K562 (cell line): ENCODE results near the gene UBN2. TPM values are rescaled to one million over a fixed set of nuclear protein-coding genes. Genes with fewer than 3 reads are reported as not detected.

Experiments used
- ATAC-seq: fragments of 200-7000 bp; cut with Tn5 transposase; 3 replicates; pipeline ENCODE4 v1.9.1; 2020; ENCODE audit warnings: moderate library complexity
- BruUV-seq: library from RNA; stranded (reverse); fragments of 400-500 nt; replicated peaks from 2 replicates; lab custom pipeline; 2021; lab: Mats Ljungman, UMichigan
- CTCF ChIA-PET: fragments of 300-600 bp; formaldehyde crosslinking; extraction: SDS; loops from one replicate; lab custom pipeline; 2021; ENCODE audit warnings: low intra/inter-chr PET ratio; lab: Yijun Ruan, JAX
- POLR2A ChIA-PET: fragments of 300-600, 350-650 bp; sonication (Branson Sonifier 250); formaldehyde crosslinking; extraction: SDS; loops from one replicate; lab custom pipeline; 2021; ENCODE audit warnings: antibody characterized with exemption, inconsistent platforms; lab: Yijun Ruan, JAX
- DNase-seq, 4 experiments: peaks; one replicate each; pipeline versions ENCODE4 v3.0.0 to v3.0.0-alpha.2; 2011 to 2018; ENCODE audit warnings: low spot score in 3 of 4, mixed read lengths in 3 of 4; ENCODE audit errors: extremely low read depth in 1 of 4
- FAIRE-seq: peaks from 2 replicates; lab custom pipeline; 2011; peaks lifted over from hg19 to GRCh38; lab: Jason Lieb, UNC
- H2AFZ ChIP-seq: 2 replicates; pipeline ENCODE4 v1.6.0; 2011; ENCODE audit warnings: low read depth, low read length, control low read depth, inconsistent platforms
- H3K27ac ChIP-seq: fragments of 200-600 bp; 3 replicates; pipeline ENCODE4 v1.8.0; 2011; ENCODE audit warnings: low read depth, mild to moderate bottlenecking, control low read depth, inconsistent platforms, low read length, moderate library complexity, mixed read lengths; ENCODE audit errors: extremely low read depth
- H3K27me3 ChIP-seq, 2 experiments: fragments of 300-600 bp in 1 of 2; 2 replicates in 1 of 2; 3 replicates in 1 of 2; pipeline versions ENCODE4 v1.6.0 to v1.8.0; 2011; ENCODE audit warnings: inconsistent platforms in 2 of 2, low read length in 2 of 2, mild to moderate bottlenecking in 1 of 2, mixed read lengths in 1 of 2, moderate library complexity in 1 of 2; ENCODE audit not compliant: control insufficient read depth in 2 of 2, insufficient read depth in 2 of 2
- H3K36me3 ChIP-seq: fragments of 300-600 bp; 3 replicates; pipeline ENCODE4 v1.8.0; 2011; ENCODE audit warnings: mild to moderate bottlenecking, low read length, inconsistent platforms; ENCODE audit not compliant: control insufficient read depth, insufficient read depth
- H3K4me1 ChIP-seq, 2 experiments: fragments of 200-600 bp in 1 of 2; replicated peaks in 1 of 2; 2 replicates in 1 of 2; 3 replicates in 1 of 2; pipeline versions ENCODE4 v1.5.1 to v1.8.0; 2011; ENCODE audit warnings: inconsistent platforms in 2 of 2, low read length in 2 of 2, mild to moderate bottlenecking in 1 of 2, mixed read lengths in 1 of 2, moderate library complexity in 1 of 2; ENCODE audit not compliant: control insufficient read depth in 2 of 2, insufficient read depth in 2 of 2
- H3K4me2 ChIP-seq: 2 replicates; pipeline ENCODE4 v1.6.1; 2011; ENCODE audit warnings: low read length, control low read depth, inconsistent platforms, mixed read lengths; ENCODE audit not compliant: insufficient read depth
- H3K4me3 ChIP-seq: fragments of 200-600 bp; sonication (generic), shearing (Covaris generic); 2 replicates; pipeline ENCODE4 v1.5.1; 2016; ENCODE audit warnings: control low read depth, inconsistent platforms
- H3K79me2 ChIP-seq: fragments of 200-600 bp; 3 replicates; pipeline ENCODE4 v1.8.0; 2011; ENCODE audit warnings: low read length, inconsistent platforms; ENCODE audit not compliant: control insufficient read depth, insufficient read depth
- H3K9ac ChIP-seq, 2 experiments: 2 replicates each; pipeline versions ENCODE4 v1.6.0 to v1.6.1; 2011; ENCODE audit warnings: low read depth in 2 of 2, low read length in 2 of 2, control low read depth in 1 of 2, inconsistent platforms in 1 of 2, mild to moderate bottlenecking in 1 of 2, mixed read lengths in 1 of 2; ENCODE audit not compliant: insufficient read depth in 1 of 2
- H3K9me1 ChIP-seq: one replicate; pipeline ENCODE4 v1.6.0; 2011; ENCODE audit warnings: inconsistent platforms, mild to moderate bottlenecking, low read length, moderate library complexity; ENCODE audit not compliant: control insufficient read depth, insufficient read depth
- H3K9me3 ChIP-seq: replicated peaks from 2 replicates; pipeline ENCODE4 v1.5.1; 2011; ENCODE audit warnings: low read depth, low read length, inconsistent platforms; ENCODE audit not compliant: control insufficient read depth, insufficient read depth
- H4K20me1 ChIP-seq: replicated peaks from 2 replicates; pipeline ENCODE4 v1.6.1; 2011; ENCODE audit warnings: low read length, inconsistent platforms, mixed read lengths; ENCODE audit not compliant: control insufficient read depth, insufficient read depth
- BCLAF1 ChIP-seq, 2 experiments: fragments of 450-650 bp in 1 of 2; IDR thresholded peaks; 2 replicates each; pipeline ENCODE4 v1.6.1; 2011 to 2017; ENCODE audit warnings: low read depth in 2 of 2, antibody characterized with exemption in 1 of 2, borderline replicate concordance in 1 of 2, low read length in 1 of 2, mild to moderate bottlenecking in 1 of 2, mixed read lengths in 1 of 2; ENCODE audit not compliant: control insufficient read depth in 1 of 2
- CEBPG ChIP-seq, 3 experiments: fragments of 200-800 bp in 1 of 3; sonication (Bioruptor generic) in 1 of 3; sonication (generic) in 1 of 3; formaldehyde crosslinking in 1 of 3; IDR thresholded peaks in 2 of 3; conservative IDR thresholded peaks in 1 of 3; 2 replicates each; pipeline versions ENCODE4 v1.6.1 to v1.8.0; 2016 to 2022; ENCODE audit warnings: missing compliant biosample characterization in 2 of 3, missing genetic modification characterization in 2 of 3, mild to moderate bottlenecking in 1 of 3, missing genetic modification reagents in 1 of 3
- FOS ChIP-seq: IDR thresholded peaks from 3 replicates; pipeline ENCODE4 v1.6.1; 2011; ENCODE audit not compliant: insufficient read length; ENCODE audit errors: extremely low read depth
- KAT8 ChIP-seq: fragments of 450-650 bp; IDR thresholded peaks from 2 replicates; pipeline ENCODE4 v1.6.1; 2016; ENCODE audit warnings: low read depth, mild to moderate bottlenecking
- MNT ChIP-seq, 2 experiments: fragments of 450-650 bp; conservative IDR thresholded peaks; 2 replicates each; pipeline ENCODE4 v1.6.1; 2017; ENCODE audit warnings: mild to moderate bottlenecking in 2 of 2, moderate library complexity in 2 of 2
- PHF21A ChIP-seq: fragments of 450-650 bp; IDR thresholded peaks from 2 replicates; pipeline ENCODE4 v1.6.1; 2017; ENCODE audit warnings: low read depth, borderline replicate concordance
- TEAD4 ChIP-seq, 2 experiments: sonication (generic) in 1 of 2; formaldehyde crosslinking in 1 of 2; IDR thresholded peaks; 2 replicates each; pipeline versions ENCODE4 v1.6.1 to v1.8.0; 2012 to 2022; ENCODE audit warnings: borderline replicate concordance in 1 of 2, inconsistent platforms in 1 of 2, low read length in 1 of 2, mild to moderate bottlenecking in 1 of 2, missing genetic modification reagents in 1 of 2
- TSHZ1 ChIP-seq: fragments of 250-450 bp; sonication (Bioruptor Pico); IDR thresholded peaks from 2 replicates; pipeline ENCODE4 v1.4.0; 2020; ENCODE audit warnings: mild to moderate bottlenecking, moderate library complexity
- U2AF2 ChIP-seq: fragments of 200-400 bp; formaldehyde crosslinking; optimal IDR thresholded peaks from 2 replicates; pipeline ENCODE3; 2017; ENCODE audit warnings: low read depth, mild to moderate bottlenecking, low read length
- ZNF212 ChIP-seq: fragments of 450-650 bp; formaldehyde crosslinking; IDR thresholded peaks from 2 replicates; pipeline ENCODE4 v1.4.0; 2020; ENCODE audit warnings: mild to moderate bottlenecking
- ZNF766 ChIP-seq: fragments of 200-800 bp; sonication (Bioruptor generic); conservative IDR thresholded peaks from 2 replicates; pipeline ENCODE4 v1.6.1; 2016; ENCODE audit warnings: missing genetic modification characterization, missing compliant biosample characterization
- WGBS: fragments of 100-300 bp; shearing (Covaris generic); methylation state at CpG from one replicate; pipeline ENCODE4 v1.1.6; 2016; ENCODE audit warnings: low coverage, mixed read lengths; ENCODE audit not compliant: insufficient coverage; ENCODE audit errors: missing lambda C conversion rate; 5-methylcytosine and 5-hydroxymethylcytosine counted together
- in situ Hi-C: fragments of 300-500 bp; cut with MboI; formaldehyde crosslinking; loops from 4 replicates; pipeline ENCODE4 v1.15.0; 2018; ENCODE audit warnings: inconsistent platforms, mixed read lengths
- intact Hi-C: fragments of 100-400 bp; cut with micrococcal nuclease; formaldehyde crosslinking; loops from 2 replicates; pipeline ENCODE4 v1.14.2; 2022
- polyA plus RNA-seq, 8 experiments: library from polyadenylated mRNA; depleted of rRNA in 4 of 8; stranded (reverse) in 5 of 8; unstranded in 3 of 8; fragments of >200 nt; fragmentation: Nextera tagmentation in 2 of 8; fragmentation: Illumina TruSeq in 1 of 8; extraction: Ambion mirVana in 2 of 8; extraction: Trizol in 1 of 8; gene quantifications; 2 replicates each; pipeline versions ENCODE4 v1.2.1 to v1.2.3, GENCODE V29; 2011 to 2014; ENCODE audit warnings: inconsistent platforms in 1 of 8, missing spikeins in 1 of 8
- total RNA-seq, 7 experiments: library from RNA; depleted of rRNA in 6 of 7; stranded (reverse); fragments of >200 nt in 6 of 7; fragmentation: Illumina TruSeq in 2 of 7; extraction: Trizol in 2 of 7; gene quantifications; 2 replicates each; pipeline versions ENCODE4 v1.2.1 to v1.2.3, GENCODE V29; 2011 to 2021; ENCODE audit warnings: low replicate concordance in 1 of 7

The UBN2 gene
- total and polyA plus RNA-seq, 9 of the 15 experiments (the other 6 are each of a cell fraction or from before 2014, with no cell fraction given) = 1.2 to 19.5 (median 9.9) TPM

- intact Hi-C loops (loop anchor here (2.0 to 10.0 kb wide), 5 partner anchors 86 to 324 kb away; partner anchors contain the start of gene ZC3HAV1), in situ Hi-C loops (no loop called here)
- peak overlapping the region; percentile 99 for H3K27ac ChIP-seq
- CTCF ChIA-PET = no interaction called here
- peaks cover 12% of the 10 kb centered on the region for H3K9me3 ChIP-seq
- ATAC-seq = 0 out of 3 replicates have a peak, but pooled peaks have one; percentile 2
- H3K4me2 ChIP-seq = peak overlapping the region; percentile 96
- 0% methylated on average over 9 of the region's 9 CpGs for WGBS
- no peaks in the 10 kb centered on the region for H4K20me1 ChIP-seq
- TSS peak; percentile 78 for BruUV-seq
- H2AFZ ChIP-seq = peak overlapping the region; percentile 98
- no peaks in the 10 kb centered on the region for H3K9me1 ChIP-seq
- no peaks in the 10 kb centered on the region for H3K27me3 ChIP-seq
- peak overlapping the region; percentile 100 for H3K9ac ChIP-seq
- POLR2A ChIA-PET = interaction anchor here (1.5 to 2.6 kb wide), 2 partner anchors 10 to 18 kb away, joined by 5 to 16 read pairs; partner anchors contain the start of gene LUC7L2
- H3K36me3 ChIP-seq = peaks cover 23% of the 10 kb centered on the region; the same call in 2 of the 3 replicates
- no peak for DNase-seq
- H3K79me2 ChIP-seq = peaks cover 28% of the 10 kb centered on the region
- peak overlapping the region; percentile 81 for H3K4me3 ChIP-seq
- FAIRE-seq = peak; percentile 91
- H3K4me1 ChIP-seq = peaks cover 4% of the 10 kb centered on the region in 2 experiments; a peak in 2 of 5 replicates
- TF ChIP-seq ZNF212 (CRISPR knock-in tag) (peak; percentile 49; the same call in 1 of the 2 replicates), FOS (peak; percentile 50), CEBPG (CRISPR knock-in tag; IDR thresholded peaks at IDR 0.05) (peak; percentile 36; the same call in 1 of the 2 replicates), CEBPG (tag; conservative IDR thresholded peaks at IDR 0.05 in 1 of 2, IDR thresholded peaks at IDR 0.05 in 1 of 2) (peak in 1 of 2 experiments; percentile 36; a peak in 2 of 4 replicates), TEAD4 (IDR thresholded peaks at IDR 0.05; ENCODE audit: low read length) (peak; percentile 42; the same call in 1 of the 2 replicates), TEAD4 (CRISPR knock-in tag; IDR thresholded peaks at IDR 0.05; ENCODE audit: borderline replicate concordance) (no peak), MNT (conservative IDR thresholded peaks at IDR 0.05) (peak in 1 of 2 experiments; percentile 8; a peak in 1 of 4 replicates), U2AF2 (no peak), PHF21A (peak; percentile 95), BCLAF1 (IDR thresholded peaks at IDR 0.05; ENCODE audit: borderline replicate concordance in 1 of 2, control insufficient read depth in 1 of 2, low read depth in 2 of 2, low read length in 1 of 2) (0 out of 4 replicates have a peak, but pooled peaks have one; percentile 8 to 21), KAT8 (peak; percentile 12; the same call in 1 of the 2 replicates), TSHZ1 (CRISPR knock-in tag) (no peak), ZNF766 (peak; percentile 2; the same call in 1 of the 2 replicates)
Measured at GRCh38 chr7:139341776-139342226, 110.8 kb downstream of the UBN2 start.
